BLaER1 treated with 17β-estradiol and CSF1 and Interleukin-3, amounts not matched to agents 10 nM and 100 nM (cell line): ENCODE results near the gene GPAT3.
"Not testable (repeated sequence)": the region's sequence is repeated elsewhere in the genome, so short reads cannot be mapped to it uniquely, and the experiment has no call there.

ENCODE experiments used
- H3K27ac ChIP-seq, 11 experiments: shearing (Covaris generic); formaldehyde crosslinking; 2 replicates each; pipeline ENCODE4 v1.8.1; 2022
- H3K27me3 ChIP-seq, 11 experiments: shearing (Covaris generic); formaldehyde crosslinking; 2 replicates each; pipeline ENCODE4 v1.8.1; 2022
- H3K36me3 ChIP-seq, 11 experiments: shearing (Covaris generic); formaldehyde crosslinking; 2 replicates each; pipeline ENCODE4 v1.8.1; 2022
- H3K4me1 ChIP-seq, 10 experiments: shearing (Covaris generic); formaldehyde crosslinking; 2 replicates each; pipeline ENCODE4 v1.8.1; 2022
- H3K4me2 ChIP-seq, 11 experiments: shearing (Covaris generic); formaldehyde crosslinking; 2 replicates each; pipeline ENCODE4 v1.8.1; 2022
- H3K4me3 ChIP-seq, 10 experiments: shearing (Covaris generic); formaldehyde crosslinking; 2 replicates each; pipeline ENCODE4 v1.8.1; 2022
- H3K9ac ChIP-seq, 11 experiments: shearing (Covaris generic); formaldehyde crosslinking; 2 replicates each; pipeline ENCODE4 v1.8.1; 2022
- H3K9me3 ChIP-seq, 11 experiments: shearing (Covaris generic); formaldehyde crosslinking; replicated peaks in 1 of 11; 2 replicates each; pipeline ENCODE4 v1.8.1; 2022
- H4K20me1 ChIP-seq, 11 experiments: shearing (Covaris generic); formaldehyde crosslinking; 2 replicates each; pipeline ENCODE4 v1.8.1; 2022
- Cebpa-rat ChIP-seq, 11 experiments: shearing (Covaris generic); IDR thresholded peaks; 2 replicates each; pipeline ENCODE4 v1.8.1; 2022

Gene GPAT3

GRCh38 chr4:83613023-83613422 is 77.1 kb downstream of the GPAT3 start:
- Histone ChIP-seq H3K4me2 (no peak overlapping the region), H3K27me3 (no peaks in the 10 kb centered on the region), H3K27ac (no peak overlapping the region), H3K4me3 (no peak overlapping the region), H3K4me1 (peaks cover 0 to 33% (median 1%) of the 10 kb centered on the region in 10 experiments; a peak in 8 of 20 replicates), H3K9me3 (peaks cover 30 to 51% (median 46%) of the 10 kb centered on the region in 11 experiments), H3K9ac (no peak overlapping the region), H3K36me3 (peaks cover 0 to 16% (median 0%) of the 10 kb centered on the region in 11 experiments; a peak in 4 of 22 replicates), H4K20me1 (no peaks in the 10 kb centered on the region)
- TF ChIP-seq Cebpa-rat (IDR thresholded peaks at IDR 0.05), result no peak

DNA sequence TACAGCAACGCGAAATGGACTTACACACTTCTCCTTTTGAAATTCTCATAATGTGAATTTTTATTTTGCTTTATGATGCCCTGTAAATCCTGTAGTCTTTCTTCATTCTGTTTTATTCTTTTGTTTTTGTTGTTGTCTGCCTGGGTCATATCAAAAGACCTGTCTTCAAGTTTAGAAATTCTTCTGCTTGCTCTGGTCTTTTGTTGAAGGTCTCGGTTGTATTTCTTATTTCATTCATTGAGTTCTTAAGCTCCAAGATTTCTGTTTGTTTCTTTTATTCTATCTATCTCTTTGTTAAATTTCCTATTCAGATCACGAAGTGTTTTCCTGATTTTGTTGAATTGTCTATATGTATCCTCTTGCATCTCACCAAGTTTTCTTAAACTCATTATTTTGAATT is 78.1 kb downstream of the GPAT3 start:
- Histone ChIP-seq H3K9me3 (peaks cover 30 to 51% (median 46%) of the 10 kb centered on the region in 11 experiments), H3K27ac (no peak overlapping the region), H4K20me1 (no peaks in the 10 kb centered on the region), H3K4me2 (no peak overlapping the region), H3K4me1 (peaks cover 2 to 34% (median 11%) of the 10 kb centered on the region in 10 experiments; a peak in 19 of 20 replicates), H3K27me3 (no peaks in the 10 kb centered on the region), H3K9ac (no peak overlapping the region), H3K36me3 (peaks cover 0 to 16% (median 0%) of the 10 kb centered on the region in 11 experiments; a peak in 4 of 22 replicates), H3K4me3 (no peak overlapping the region)
- no peak for TF ChIP-seq Cebpa-rat (IDR thresholded peaks at IDR 0.05)

- peaks cover 0 to 16% (median 0%) of the 10 kb centered on the region in 11 experiments; a peak in 4 of 22 replicates for H3K36me3 ChIP-seq
- no peak overlapping the region for H3K27ac ChIP-seq
- H3K27me3 ChIP-seq, result no peaks in the 10 kb centered on the region
- no peak for TF ChIP-seq Cebpa-rat (IDR thresholded peaks at IDR 0.05)
- no peak overlapping the region for H3K4me2 ChIP-seq
- no peaks in the 10 kb centered on the region for H4K20me1 ChIP-seq
- H3K9me3 ChIP-seq, result peaks cover 42 to 53% (median 48%) of the 10 kb centered on the region in 11 experiments
- H3K4me1 ChIP-seq, result peaks cover 4 to 38% (median 20%) of the 10 kb centered on the region in 10 experiments; a peak in 19 of 20 replicates
- no peak overlapping the region for H3K9ac ChIP-seq
- no peak overlapping the region for H3K4me3 ChIP-seq
These were observed 80.3 kb downstream of the GPAT3 start for GRCh38 chr4:83616252-83616651.

GRCh38 chr4:83617371-83618035 is 81.6 kb downstream of the GPAT3 start:
- Histone ChIP-seq H3K4me1 (peaks cover 4 to 38% (median 20%) of the 10 kb centered on the region in 10 experiments; a peak in 19 of 20 replicates), H3K4me3 (no peak overlapping the region), H4K20me1 (no peaks in the 10 kb centered on the region), H3K4me2 (peak overlapping the region in 3 of 11 experiments; percentile 36 to 88 (median 69); a peak in 5 of 22 replicates), H3K27me3 (no peaks in the 10 kb centered on the region), H3K9me3 (peaks cover 48 to 56% (median 54%) of the 10 kb centered on the region in 11 experiments), H3K36me3 (peaks cover 0 to 16% (median 0%) of the 10 kb centered on the region in 11 experiments; a peak in 4 of 22 replicates), H3K9ac (no peak overlapping the region), H3K27ac (no peak overlapping the region)
- no peak for TF ChIP-seq Cebpa-rat (IDR thresholded peaks at IDR 0.05)

DNA sequence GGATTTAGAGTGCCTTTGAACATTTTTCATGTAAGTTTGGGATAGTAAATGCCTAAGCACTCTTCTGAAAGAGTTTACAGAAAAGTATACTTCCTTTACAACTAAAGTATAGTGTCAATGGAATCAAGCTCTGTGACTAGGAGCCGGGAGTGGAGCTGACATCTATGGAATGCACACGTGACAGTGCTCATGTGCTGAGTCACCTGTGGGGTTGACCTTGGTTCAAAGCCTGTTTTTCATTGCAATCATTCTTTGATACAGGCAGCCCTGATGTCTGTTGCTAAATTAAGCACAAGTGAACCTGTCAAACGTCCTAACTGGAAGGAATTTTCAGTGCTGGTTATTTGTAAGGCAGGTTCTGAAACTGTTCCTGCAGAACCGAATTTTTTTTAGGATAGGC is 82.5 kb downstream of the GPAT3 start:
- no peak for TF ChIP-seq Cebpa-rat (IDR thresholded peaks at IDR 0.05)
- H3K4me2 ChIP-seq, result peak overlapping the region in 10 of 11 experiments; percentile 4 to 88 (median 66); a peak in 16 of 22 replicates
- no peak overlapping the region for H3K9ac ChIP-seq
- H3K9me3 ChIP-seq, result peaks cover 48 to 56% (median 53%) of the 10 kb centered on the region in 11 experiments
- H4K20me1 ChIP-seq, result no peaks in the 10 kb centered on the region
- no peak overlapping the region for H3K4me3 ChIP-seq
- H3K4me1 ChIP-seq, result peaks cover 4 to 38% (median 20%) of the 10 kb centered on the region in 10 experiments; a peak in 19 of 20 replicates
- H3K27me3 ChIP-seq, result no peaks in the 10 kb centered on the region
- H3K27ac ChIP-seq, result peak overlapping the region in 1 of 11 experiments; percentile 21; a peak in 1 of 22 replicates
- peaks cover 0 to 13% (median 0%) of the 10 kb centered on the region in 11 experiments; a peak in 5 of 22 replicates for H3K36me3 ChIP-seq

GRCh38 chr4:83618991-83619645 is 83.2 kb downstream of the GPAT3 start:
- Histone ChIP-seq H4K20me1 (no peaks in the 10 kb centered on the region), H3K4me2 (peak overlapping the region; percentile 4 to 88 (median 63); a peak in 20 of 22 replicates), H3K4me3 (no peak overlapping the region; a peak in 1 of 20 replicates), H3K36me3 (peaks cover 0 to 9% (median 0%) of the 10 kb centered on the region in 11 experiments; a peak in 2 of 22 replicates), H3K27ac (peak overlapping the region in 4 of 11 experiments; percentile 5 to 21 (median 16); a peak in 6 of 22 replicates), H3K4me1 (peaks cover 4 to 38% (median 20%) of the 10 kb centered on the region in 10 experiments; a peak in 19 of 20 replicates), H3K9ac (no peak overlapping the region), H3K27me3 (no peaks in the 10 kb centered on the region), H3K9me3 (peaks cover 45 to 56% (median 50%) of the 10 kb centered on the region in 11 experiments)
- no peak for TF ChIP-seq Cebpa-rat (IDR thresholded peaks at IDR 0.05)

DNA sequence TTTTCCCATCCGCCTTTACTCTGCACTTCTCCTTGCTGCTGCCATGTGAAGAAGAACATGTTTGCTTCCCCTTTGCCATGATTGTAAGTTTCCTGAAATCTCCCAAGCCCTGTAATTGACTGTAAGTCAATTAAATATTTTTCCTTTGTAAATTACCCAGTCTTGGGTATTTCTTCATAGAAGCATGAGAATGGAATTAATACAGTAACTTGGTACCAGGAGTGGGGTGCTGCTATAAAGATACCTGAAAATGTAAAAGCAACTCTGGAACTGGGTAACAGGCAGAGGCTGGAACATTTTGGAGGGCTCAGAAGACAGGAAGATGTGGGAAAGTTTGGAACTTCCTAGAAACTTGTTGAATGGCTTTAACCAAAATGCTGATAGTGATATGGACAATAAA is 86.2 kb downstream of the GPAT3 start:
- not testable (repeated sequence) for H3K36me3 ChIP-seq, H3K9ac ChIP-seq, H3K27ac ChIP-seq, H3K27me3 ChIP-seq, H3K4me2 ChIP-seq, H4K20me1 ChIP-seq, H3K4me3 ChIP-seq
- Histone ChIP-seq H3K4me1 (peaks cover 4 to 38% (median 20%) of the 10 kb centered on the region in 10 experiments; a peak in 19 of 20 replicates), H3K9me3 (peaks cover 31 to 43% (median 37%) of the 10 kb centered on the region in 11 experiments)

- Histone ChIP-seq H3K27ac (no peak overlapping the region), H3K4me2 (no peak overlapping the region), H3K27me3 (no peaks in the 10 kb centered on the region), H3K9me3 (peaks cover 26 to 48% (median 35%) of the 10 kb centered on the region in 11 experiments), H3K9ac (no peak overlapping the region), H3K4me3 (no peak overlapping the region), H4K20me1 (no peaks in the 10 kb centered on the region), H3K36me3 (no peaks in the 10 kb centered on the region; a peak in 1 of 22 replicates), H3K4me1 (peaks cover 0 to 19% (median 14%) of the 10 kb centered on the region in 10 experiments; a peak in 14 of 20 replicates)
- no peak for TF ChIP-seq Cebpa-rat (IDR thresholded peaks at IDR 0.05)
These were observed 89.9 kb downstream of the GPAT3 start for GRCh38 chr4:83625821-83626220.

GRCh38 chr4:83626245-83626836 is 90.4 kb downstream of the GPAT3 start:
- no peak for TF ChIP-seq Cebpa-rat (IDR thresholded peaks at IDR 0.05)
- no peak overlapping the region for H3K4me3 ChIP-seq
- no peak overlapping the region for H3K9ac ChIP-seq
- no peaks in the 10 kb centered on the region for H3K27me3 ChIP-seq
- no peaks in the 10 kb centered on the region for H4K20me1 ChIP-seq
- H3K4me2 ChIP-seq, result no peak overlapping the region
- peaks cover 0 to 24% (median 18%) of the 10 kb centered on the region in 10 experiments; a peak in 14 of 20 replicates for H3K4me1 ChIP-seq
- no peaks in the 10 kb centered on the region; a peak in 1 of 22 replicates for H3K36me3 ChIP-seq
- H3K9me3 ChIP-seq, result peaks cover 20 to 43% (median 29%) of the 10 kb centered on the region in 11 experiments
- no peak overlapping the region for H3K27ac ChIP-seq
